Pulmonary artery endothelial cell (primary cell): ENCODE results near the gene EDEM1. TPM values are rescaled to one million over a fixed set of nuclear protein-coding genes. Genes with fewer than 3 reads are reported as not detected.

Experiments
- DNase-seq: peaks from one replicate; pipeline ENCODE4 v3.0.0-alpha.2; 2011; ENCODE audit warnings: low read depth, low spot score
- total RNA-seq: library from RNA; depleted of rRNA; stranded (reverse); fragments of >200 nt; gene quantifications from 2 replicates; pipeline ENCODE4 v1.2.3, GENCODE V29; 2014

Gene EDEM1
- total RNA-seq, 1 donor from 2014 or later, result 26.2 TPM

DNA sequence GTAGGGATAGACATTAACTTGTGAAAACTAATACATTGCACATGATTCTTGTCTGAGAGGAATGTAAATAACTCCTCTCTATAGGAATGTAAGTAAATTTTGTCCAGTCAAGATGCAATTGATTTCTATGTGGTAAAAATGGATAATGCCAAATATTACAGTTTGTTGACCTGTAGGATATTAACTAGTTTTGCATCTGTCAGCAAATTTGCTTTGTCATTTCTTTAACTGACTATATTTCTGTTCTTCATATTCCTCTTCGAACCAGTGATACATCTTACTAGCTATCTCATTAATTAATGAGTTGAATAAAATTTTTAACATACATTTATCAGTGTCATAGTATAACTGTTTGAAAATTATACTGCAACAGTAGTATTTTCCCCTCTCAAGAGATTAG lies 80.4 kb downstream of the EDEM1 start:
- DNase-seq, result no peak

Other genes with a start within 250 kb of the EDEM1 start
- gene BHLHE40, start 208.3 kb upstream of the EDEM1 start, total RNA-seq, result 12.0 and 13.2 TPM in 2 replicates
- 47.3 and 48.6 TPM in 2 replicates for gene ARL8B, start 65.4 kb upstream of the EDEM1 start, total RNA-seq